ENCODE measurements around the gene UBE2Q1. TPM values are rescaled to one million over a fixed set of nuclear protein-coding genes. Genes with fewer than 3 reads are reported as not detected.
A peak's percentile ranks its signal among the peaks of the same experiment; 100 is the strongest.

UBE2Q1 gene
- total and polyA plus RNA-seq, 2 of the 8 experiments (the other 6 are each of a cell fraction or from before 2014, with no cell fraction given), result 13.2 to 95.8 TPM

- no peak for TF ChIP-seq RAD21 (IDR thresholded peaks at IDR 0.05 in 1 of 2, conservative IDR thresholded peaks at IDR 0.05 in 1 of 2; ENCODE audit: low read depth in 2 of 2, low read length in 2 of 2)
- peak; percentile 22; the same call in 1 of the 2 replicates for TF ChIP-seq SP1 (IDR thresholded peaks at IDR 0.05; ENCODE audit: low read depth, low read length)
- peak; percentile 46 to 97; a peak in 1 of 4 replicates for TF ChIP-seq HDAC2 (IDR thresholded peaks at IDR 0.05; ENCODE audit: borderline replicate concordance in 1 of 2, low read depth in 2 of 2, low read length in 2 of 2)
- 0 out of 2 replicates have a peak, but pooled peaks have one; percentile 15 for TF ChIP-seq EGR1 (IDR thresholded peaks at IDR 0.05; ENCODE audit: borderline replicate concordance, low read depth, low read length)
- TF ChIP-seq SAP30 (IDR thresholded peaks at IDR 0.05; ENCODE audit: insufficient read depth, insufficient replicate concordance, low read length), result peak; percentile 58
- no peak for TF ChIP-seq ZNF274 (IDR thresholded peaks at IDR 0.05; ENCODE audit: borderline replicate concordance, extremely low read depth, low read length)
- TF ChIP-seq KDM1A (IDR thresholded peaks at IDR 0.05; ENCODE audit: borderline replicate concordance, low read length), result no peak
- no peak for TF ChIP-seq BCL11A (IDR thresholded peaks at IDR 0.05; ENCODE audit: low read depth in 2 of 2, low read length in 2 of 2)
- no peak for TF ChIP-seq CBX8 (IDR thresholded peaks at IDR 0.05; ENCODE audit: borderline replicate concordance, low read depth, low read length)
- TF ChIP-seq RFX5 (IDR thresholded peaks at IDR 0.05; ENCODE audit: borderline replicate concordance, low read depth, low read length), result no peak
- no peak for TF ChIP-seq GTF2F1 (IDR thresholded peaks at IDR 0.05; ENCODE audit: borderline replicate concordance, low read depth, low read length)
- peak; percentile 51; the same call in 1 of the 2 replicates for TF ChIP-seq TAF1 (IDR thresholded peaks at IDR 0.05; ENCODE audit: low read depth, low read length)
- peak; percentile 16 for TF ChIP-seq TBP (IDR thresholded peaks at IDR 0.05; ENCODE audit: low read depth, low read length)
- no peak for TF ChIP-seq FOSL1 (IDR thresholded peaks at IDR 0.05; ENCODE audit: insufficient read depth, low read depth, low read length)
- no peak for TF ChIP-seq RXRA (IDR thresholded peaks at IDR 0.05; ENCODE audit: insufficient read depth, low read depth, low read length)
- TF ChIP-seq BRCA1 (IDR thresholded peaks at IDR 0.05; ENCODE audit: low read depth, low read length), result no peak
- TF ChIP-seq SIRT6 (IDR thresholded peaks at IDR 0.05; ENCODE audit: low read length), result no peak
- TF ChIP-seq EP300 (IDR thresholded peaks at IDR 0.05; ENCODE audit: borderline replicate concordance in 1 of 2, low read depth in 2 of 2, low read length in 2 of 2), result no peak
- no peak for TF ChIP-seq CTBP2 (IDR thresholded peaks at IDR 0.05; ENCODE audit: borderline replicate concordance, insufficient read depth, insufficient read length, low read length)
- no peak for TF ChIP-seq EZH2 (IDR thresholded peaks at IDR 0.05; ENCODE audit: low read depth, low read length, severe bottlenecking)
- 0 out of 2 replicates have a peak, but pooled peaks have one; percentile 47 for TF ChIP-seq TCF12 (IDR thresholded peaks at IDR 0.05; ENCODE audit: low read depth, low read length)
- no peak for TF ChIP-seq RNF2 (IDR thresholded peaks at IDR 0.05; ENCODE audit: borderline replicate concordance, low read depth, low read length, missing control alignments, poor library complexity, severe bottlenecking)
- TF ChIP-seq POLR2A (IDR thresholded peaks at IDR 0.05; ENCODE audit: control extremely low read depth in 1 of 2, low read depth in 2 of 2, low read length in 2 of 2), result 0 out of 3 replicates have a peak, but pooled peaks of 1 of the 2 experiments have one; percentile 22
Observed at GRCh38 chr1:154567386-154568156, 9.1 kb upstream of the UBE2Q1 start, which contains the start of gene CHRNB2 (continued).

All from H1 (cell line).